ENCODE results near the gene MCF2.

MCF2 gene

GRCh38 chrX:139708067-139708466 is at the start of gene MCF2:
MCF2 (minus strand) TSS chrX:139708167; CDS start chrX:139651744, 56,423 bp downstream.
- in situ Hi-C loops (cut with MboI; ENCODE audit: low pct_unique_long_range_greater_than_20kb, low sequenced_read_pairs, unreplicated experiment) = no loop called here
- TF ChIP-seq CTCF (IDR thresholded peaks at IDR 0.05; ENCODE audit: extremely low read depth, insufficient read depth, missing control alignments) = no peak
- no peak for DNase-seq (ENCODE audit: low spot score)

DNA sequence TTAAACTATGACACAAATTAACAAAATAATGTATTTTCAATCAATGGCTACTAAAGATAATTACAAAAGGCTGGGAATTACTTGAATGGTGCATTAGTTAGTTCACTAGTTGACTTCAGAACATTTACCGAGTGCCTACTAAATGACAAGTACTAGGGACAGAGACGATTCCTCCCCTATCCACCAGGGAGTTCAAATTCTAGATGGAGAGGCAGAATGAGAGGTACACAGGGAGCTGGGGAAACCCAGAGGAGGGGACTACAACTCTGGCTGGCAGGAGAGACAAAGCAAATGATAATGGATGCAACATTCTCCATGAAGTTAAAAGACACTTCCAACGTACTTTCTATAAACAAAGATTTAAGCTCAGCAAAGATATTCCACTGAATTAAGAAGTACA is 43.1 kb upstream of the MCF2 start:
- no peak for DNase-seq (ENCODE audit: low spot score)
- TF ChIP-seq CTCF (IDR thresholded peaks at IDR 0.05; ENCODE audit: extremely low read depth, insufficient read depth, missing control alignments) = no peak
- in situ Hi-C loops (cut with MboI; ENCODE audit: low pct_unique_long_range_greater_than_20kb, low sequenced_read_pairs, unreplicated experiment) = no loop called here

DNA sequence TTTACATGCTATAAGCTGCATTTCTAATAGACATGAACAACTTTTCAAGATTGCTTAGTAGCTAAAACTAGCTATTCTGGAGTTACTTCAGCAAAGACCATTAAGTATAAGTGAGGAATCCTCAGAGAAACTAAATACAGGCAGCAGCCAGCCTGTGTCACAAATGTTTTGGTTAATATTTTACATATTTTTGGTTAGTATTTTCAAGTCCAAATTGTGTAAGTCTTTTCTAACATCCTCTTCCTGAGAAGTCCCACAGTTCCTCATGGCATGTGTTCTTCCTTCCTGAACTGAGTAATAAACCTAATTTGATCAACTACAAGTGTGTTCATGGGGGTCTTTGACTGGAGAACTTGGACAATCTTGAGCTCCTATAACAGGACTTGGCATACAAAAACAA is 42.4 kb upstream of the MCF2 start:
- DNase-seq (ENCODE audit: low spot score) = no peak
- TF ChIP-seq CTCF (IDR thresholded peaks at IDR 0.05; ENCODE audit: extremely low read depth, insufficient read depth, missing control alignments) = no peak
- in situ Hi-C loops (cut with MboI; ENCODE audit: low pct_unique_long_range_greater_than_20kb, low sequenced_read_pairs, unreplicated experiment) = no loop called here

- DNase-seq (ENCODE audit: low spot score) = no peak
- no peak for TF ChIP-seq CTCF (IDR thresholded peaks at IDR 0.05; ENCODE audit: extremely low read depth, insufficient read depth, missing control alignments)
- in situ Hi-C loops (cut with MboI; ENCODE audit: low pct_unique_long_range_greater_than_20kb, low sequenced_read_pairs, unreplicated experiment) = no loop called here
Measured at GRCh38 chrX:139739138-139739537, 31.2 kb upstream of the MCF2 start.

- TF ChIP-seq CTCF (IDR thresholded peaks at IDR 0.05; ENCODE audit: extremely low read depth, insufficient read depth, missing control alignments) = no peak
- DNase-seq (ENCODE audit: low spot score) = no peak
- in situ Hi-C loops (cut with MboI; ENCODE audit: low pct_unique_long_range_greater_than_20kb, low sequenced_read_pairs, unreplicated experiment) = no loop called here
Measured at GRCh38 chrX:139738581-139738980, 30.6 kb upstream of the MCF2 start.

DNA sequence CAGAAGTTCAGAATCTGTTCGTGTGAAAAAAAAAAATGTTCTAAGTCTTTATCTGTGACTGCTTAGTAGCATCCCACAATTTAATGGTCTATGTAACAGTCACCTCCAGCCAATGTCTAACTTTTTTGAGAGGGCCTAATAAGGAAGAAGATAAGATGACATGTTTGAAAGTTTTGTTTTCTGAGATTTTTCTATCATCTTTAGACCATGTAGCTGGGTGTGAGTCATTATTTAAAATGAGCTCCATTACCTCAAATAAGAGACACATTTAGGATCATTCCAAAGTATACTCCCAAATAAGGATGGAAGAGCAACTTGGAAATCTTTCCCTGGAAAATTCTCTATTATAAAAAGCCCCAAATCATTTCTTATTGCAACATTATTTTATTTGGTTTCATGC is 28.2 kb upstream of the MCF2 start:
- TF ChIP-seq CTCF (IDR thresholded peaks at IDR 0.05; ENCODE audit: extremely low read depth, insufficient read depth, missing control alignments) = no peak
- in situ Hi-C loops (cut with MboI; ENCODE audit: low pct_unique_long_range_greater_than_20kb, low sequenced_read_pairs, unreplicated experiment) = no loop called here
- DNase-seq (ENCODE audit: low spot score) = no peak

DNA sequence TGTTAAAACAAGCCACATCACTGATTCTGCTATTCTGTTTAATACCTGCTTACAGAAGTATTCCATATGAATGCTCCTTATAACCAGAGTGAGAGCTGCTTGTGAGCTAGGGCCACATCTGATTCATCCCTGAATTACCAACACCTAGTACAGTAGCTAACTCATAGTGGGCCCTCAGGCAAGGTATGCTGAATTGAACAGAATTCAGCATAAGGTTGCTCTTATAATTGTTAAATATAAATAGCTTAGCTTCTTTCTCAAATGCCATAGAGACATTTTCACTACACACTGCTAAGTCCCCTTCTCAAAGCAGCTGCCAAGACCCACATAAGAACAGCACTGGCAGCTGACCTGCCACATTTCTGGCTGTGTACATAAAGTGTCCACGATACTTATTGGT is 27.0 kb upstream of the MCF2 start:
- DNase-seq (ENCODE audit: low spot score) = no peak
- no peak for TF ChIP-seq CTCF (IDR thresholded peaks at IDR 0.05; ENCODE audit: extremely low read depth, insufficient read depth, missing control alignments)
- in situ Hi-C loops (cut with MboI; ENCODE audit: low pct_unique_long_range_greater_than_20kb, low sequenced_read_pairs, unreplicated experiment) = no loop called here

Data from GM13977 (cell line).